Right cardiac atrium (tissue), 5 donors: ENCODE data around the gene GNAI3. TPM values are rescaled to one million over a fixed set of nuclear protein-coding genes. Genes with fewer than 3 reads are reported as not detected.

Experiments
- ATAC-seq, 2 donors: fragments of 200-7000 bp; cut with Tn5 transposase; one replicate each; pipeline versions ENCODE4 v1.8.0 to v1.9.1; 2020; ENCODE audit warnings: moderate library complexity in 2 of 2, mild to moderate bottlenecking in 1 of 2
- DNase-seq, 3 donors: peaks; one replicate each; pipeline ENCODE4 v3.0.0-alpha.2; 2020
- H3K27ac ChIP-seq: one replicate; pipeline ENCODE4 v1.5.1; 2013; ENCODE audit warnings: mild to moderate bottlenecking, low read length, control low read depth, moderate library complexity
- H3K27me3 ChIP-seq: one replicate; pipeline ENCODE4 v1.6.1; 2013; ENCODE audit not compliant: control insufficient read depth, insufficient read depth
- H3K4me1 ChIP-seq: one replicate; pipeline ENCODE4 v1.6.1; 2013; ENCODE audit warnings: low read length; ENCODE audit not compliant: control insufficient read depth, insufficient read depth
- H3K4me3 ChIP-seq: one replicate; pipeline ENCODE4 v1.5.1; 2013; ENCODE audit warnings: low read length, control low read depth
- H3K9me3 ChIP-seq: one replicate; pipeline ENCODE4 v1.6.1; 2013; ENCODE audit warnings: low read length; ENCODE audit not compliant: control insufficient read depth
- WGBS: extraction: QIAGEN DNeasy Blood & Tissue Kit; methylation state at CpG from one replicate; pipeline ENCODE4 v1.1.7; 2013; 5-methylcytosine and 5-hydroxymethylcytosine counted together
- intact Hi-C, 4 donors: fragments of 100-400 bp; cut with DNase I; formaldehyde crosslinking; loops; one replicate each; pipeline versions ENCODE4 v1.11.0 to v1.14.0; 2022 to 2023
- polyA plus RNA-seq: library from polyadenylated mRNA; stranded (reverse); fragments of 200-250 nt; gene quantifications from one replicate; pipeline ENCODE4 v1.2.3, GENCODE V29; 2013
- total RNA-seq, 4 donors: library from RNA; stranded (reverse); fragmentation: NEBNext Ultra II Directional; extraction: Animal tissue kit (Norgen Biotek cat#: 25700); gene quantifications; one replicate each; pipeline ENCODE4 v1.2.1, GENCODE V29; 2021
- donor health status: healthy with polysubstance abuse.
- donor health status: DM: no; HTN: yes; CAD: no.
- donor health status: DM: no; HTN: no; CAD: no.
- donor health status: DM: no; HTN: yes; CAD: no; lungs with severe emphysema.
- donor health status: DM: yes; HTN: yes; CAD: no.

GNAI3 gene
- total and polyA plus RNA-seq, 5 donors, result 1.6 to 4.7 (median 2.7) TPM

DNA sequence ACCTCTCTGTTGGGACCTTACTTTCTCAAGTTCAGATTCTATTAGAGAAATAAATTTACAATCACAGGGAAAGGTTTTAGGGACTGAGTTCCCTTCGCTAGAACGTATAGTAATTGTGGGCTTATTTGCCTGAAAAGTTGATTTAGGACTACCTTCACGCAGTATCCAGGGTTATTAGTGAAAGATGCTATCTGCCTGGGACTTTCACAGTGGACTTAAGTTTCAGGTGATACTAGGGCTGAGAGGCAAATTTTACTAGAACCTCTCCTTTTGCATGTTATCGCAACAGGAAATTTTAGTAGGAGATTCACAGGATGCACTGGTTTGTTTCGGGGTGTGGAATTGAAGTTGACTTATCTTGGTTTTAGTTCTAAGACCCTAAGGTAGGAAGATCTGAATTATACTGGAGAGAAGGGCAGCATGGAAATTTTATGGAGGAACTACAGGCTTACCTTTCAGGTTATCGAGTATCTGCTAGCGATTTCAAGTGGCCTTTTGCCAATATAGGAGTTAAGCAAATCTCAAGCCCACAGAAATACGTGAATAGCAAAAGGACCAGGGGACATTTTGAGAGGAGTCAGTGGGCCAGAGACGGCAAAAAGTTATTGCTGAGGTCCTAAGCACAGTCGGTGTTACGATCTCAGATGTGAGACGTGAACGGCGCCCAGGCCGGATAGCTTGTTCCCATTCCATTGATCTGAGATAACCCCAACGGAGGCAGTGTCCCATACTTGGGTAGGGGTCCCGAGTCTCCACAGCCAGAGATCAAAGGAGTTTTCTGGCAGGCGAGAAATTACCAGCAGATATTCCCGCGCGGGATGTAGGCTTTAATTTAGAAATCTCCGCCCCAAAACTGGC is 723 bp upstream of the GNAI3 start:
- ATAC-seq, result peak; percentile 16 to 22
- peak in 1 of 3 donors; percentile 62 for DNase-seq
- Histone ChIP-seq H3K4me3 (peak overlapping the region; percentile 75), H3K4me1 (peaks cover 3% of the 10 kb centered on the region), H3K27ac (peak overlapping the region; percentile 98), H3K9me3 (no peaks in the 10 kb centered on the region), H3K27me3 (no peaks in the 10 kb centered on the region)
- WGBS, result 12% methylated on average over 22 of the region's 22 CpGs
- intact Hi-C loops, result loop anchor here (2.0 to 10.0 kb wide), 7 partner anchors 81 to 437 kb away; partner anchors contain the start of gene AHCYL1 (in 2 of the 4)

- H3K9me3 ChIP-seq, result no peaks in the 10 kb centered on the region
- ATAC-seq (no peak), DNase-seq (no peak)
- H3K27me3 ChIP-seq, result no peaks in the 10 kb centered on the region
- H3K4me3 ChIP-seq, result no peak overlapping the region
- intact Hi-C loops, result no loop called here
- H3K27ac ChIP-seq, result no peak overlapping the region
- WGBS, result 96% methylated on average over 2 of the region's 2 CpGs
- peaks cover 4% of the 10 kb centered on the region for H3K4me1 ChIP-seq
Observed at GRCh38 chr1:109556563-109556962, 8.1 kb downstream of the GNAI3 start.

DNA sequence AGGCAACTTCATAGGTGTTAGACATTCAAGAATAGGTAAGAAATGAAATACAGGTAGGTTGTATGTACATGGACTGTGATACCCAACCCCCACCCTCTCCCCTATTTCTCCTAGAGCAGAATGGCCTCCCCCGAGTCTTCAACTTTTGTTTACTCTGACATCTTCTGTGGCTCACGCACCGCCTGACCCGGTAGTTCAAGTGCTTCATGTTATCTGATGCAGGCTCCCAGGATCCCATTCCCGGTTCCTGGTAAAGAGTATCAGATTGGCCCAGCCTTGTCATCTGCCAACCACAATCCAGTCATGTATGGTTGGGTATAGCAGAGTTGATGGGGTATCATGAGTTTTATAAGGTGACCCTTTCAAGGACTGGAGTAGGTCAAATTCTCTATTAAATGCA is 9.1 kb downstream of the GNAI3 start:
- intact Hi-C loops, result no loop called here
- WGBS, result 89% methylated on average over 5 of the region's 5 CpGs
- DNase-seq (no peak), ATAC-seq (no peak)
- Histone ChIP-seq H3K27ac (no peak overlapping the region), H3K4me3 (no peak overlapping the region), H3K27me3 (no peaks in the 10 kb centered on the region), H3K9me3 (no peaks in the 10 kb centered on the region), H3K4me1 (peaks cover 4% of the 10 kb centered on the region)

GRCh38 chr1:109559995-109560394 is 11.6 kb downstream of the GNAI3 start:
- Histone ChIP-seq H3K9me3 (no peaks in the 10 kb centered on the region), H3K27me3 (no peaks in the 10 kb centered on the region), H3K27ac (no peak overlapping the region), H3K4me3 (no peak overlapping the region), H3K4me1 (peaks cover 7% of the 10 kb centered on the region)
- intact Hi-C loops, result no loop called here
- DNase-seq, result no peak
- no peak for ATAC-seq

DNA sequence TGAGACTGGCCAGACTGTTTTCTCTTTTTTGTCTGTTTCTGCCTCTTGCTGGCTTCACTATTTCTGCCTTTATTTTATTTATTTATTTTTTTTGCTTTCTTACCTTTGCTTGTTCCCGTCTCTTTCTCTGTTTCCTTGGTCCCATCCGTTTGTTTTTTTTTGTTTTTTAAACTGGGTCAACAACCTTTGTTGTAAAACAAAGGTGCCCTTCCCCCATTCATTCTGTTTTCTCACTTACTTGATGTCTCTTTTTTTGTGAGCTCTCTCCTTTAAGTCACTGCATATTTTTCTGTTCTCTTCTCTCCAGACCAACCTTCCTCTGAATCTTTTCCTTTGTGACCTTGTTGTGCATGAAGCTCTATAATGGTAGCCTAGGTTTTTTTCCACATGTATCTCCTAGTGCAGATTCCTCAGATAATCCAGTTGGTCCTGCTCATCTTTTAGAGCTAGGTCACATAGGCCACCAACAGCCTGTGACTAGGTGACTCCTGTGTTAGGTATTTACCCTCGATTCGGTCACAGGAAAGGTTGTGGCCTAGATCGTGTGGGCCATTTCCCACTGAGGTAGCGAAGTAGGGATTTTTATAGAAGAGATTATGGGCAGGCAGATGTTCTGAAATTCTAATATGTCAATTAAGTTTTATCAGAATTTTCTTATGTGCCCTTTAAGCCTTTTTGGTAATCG is 15.9 kb downstream of the GNAI3 start:
- Histone ChIP-seq H3K4me1 (peaks cover 9% of the 10 kb centered on the region), H3K27me3 (no peaks in the 10 kb centered on the region), H3K9me3 (no peaks in the 10 kb centered on the region), H3K27ac (no peak overlapping the region), H3K4me3 (no peak overlapping the region)
- DNase-seq, result no peak
- 83% methylated on average over 7 of the region's 7 CpGs for WGBS
- ATAC-seq, result no peak
- intact Hi-C loops, result no loop called here

DNA sequence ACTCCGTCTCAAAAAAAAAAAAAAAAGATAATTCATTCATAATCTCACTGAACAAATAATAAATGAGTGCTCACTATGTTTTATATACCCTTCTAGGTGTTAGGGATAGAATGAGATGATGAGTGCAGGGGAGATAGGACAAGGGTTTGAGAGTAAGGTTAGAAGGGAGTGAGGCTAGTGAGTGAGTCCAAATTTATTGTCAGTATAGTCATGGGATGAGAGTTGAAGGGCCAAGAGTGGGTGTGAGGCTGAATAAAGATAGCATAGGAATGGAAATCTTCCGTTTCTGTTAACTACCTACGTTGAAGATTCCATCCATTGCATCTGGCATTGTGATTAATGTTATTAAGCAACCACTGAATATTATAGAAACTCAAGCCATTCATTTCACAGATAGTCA is 16.8 kb downstream of the GNAI3 start:
- intact Hi-C loops, result no loop called here
- Histone ChIP-seq H3K4me3 (no peak overlapping the region), H3K27ac (no peak overlapping the region), H3K9me3 (no peaks in the 10 kb centered on the region), H3K4me1 (peaks cover 9% of the 10 kb centered on the region), H3K27me3 (no peaks in the 10 kb centered on the region)
- no peak for DNase-seq
- ATAC-seq, result peak; percentile 53 to 60
- 65% methylated on average over 3 of the region's 3 CpGs for WGBS

GRCh38 chr1:109566982-109567381 is 18.6 kb downstream of the GNAI3 start:
- Histone ChIP-seq H3K4me3 (no peak overlapping the region), H3K4me1 (peaks cover 7% of the 10 kb centered on the region), H3K27me3 (no peaks in the 10 kb centered on the region), H3K9me3 (no peaks in the 10 kb centered on the region), H3K27ac (no peak overlapping the region)
- no peak for ATAC-seq
- intact Hi-C loops, result no loop called here
- 47% methylated on average over 1 of the region's 1 CpG for WGBS
- DNase-seq, result no peak

DNA sequence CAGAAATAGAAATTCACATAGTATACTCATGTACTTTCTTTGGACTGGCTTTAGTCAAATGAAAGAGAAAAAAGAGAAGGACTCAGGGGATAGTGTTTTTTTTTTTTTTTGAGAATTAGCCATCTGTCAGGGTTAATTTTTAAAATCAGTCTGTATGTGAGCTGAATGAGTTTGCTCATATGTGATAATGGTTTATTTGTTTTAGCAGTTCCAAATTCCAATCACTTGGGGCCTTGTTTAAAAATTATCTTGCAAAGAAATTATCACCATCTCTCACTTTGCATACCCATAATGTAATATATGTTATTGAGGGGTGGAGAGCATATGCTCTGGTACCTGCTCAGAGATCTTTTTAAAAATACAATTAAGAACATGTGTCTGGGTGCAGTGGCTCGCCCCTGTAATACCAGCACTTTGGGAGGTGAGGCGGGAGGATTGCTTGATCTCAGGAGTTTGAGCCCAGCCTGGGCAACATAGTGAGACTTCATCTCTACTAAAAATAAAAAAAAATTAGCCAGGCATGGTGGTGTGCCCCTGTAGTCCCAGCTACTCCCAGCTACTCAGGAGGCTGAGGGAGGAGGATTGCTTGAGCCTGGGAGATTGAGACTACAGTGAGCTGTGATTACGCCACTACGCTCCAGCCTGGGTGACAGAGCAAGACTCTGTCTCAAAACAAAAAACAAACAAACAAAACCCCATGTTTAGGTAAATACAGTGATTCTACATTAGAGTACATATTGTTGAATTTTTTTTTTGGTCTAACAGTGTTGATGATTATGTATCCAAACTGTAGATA is 19.7 kb downstream of the GNAI3 start:
- ATAC-seq (no peak), DNase-seq (no peak)
- no peaks in the 10 kb centered on the region for H3K9me3 ChIP-seq
- intact Hi-C loops, result no loop called here
- no peaks in the 10 kb centered on the region for H3K27me3 ChIP-seq
- no peak overlapping the region for H3K27ac ChIP-seq
- H3K4me1 ChIP-seq, result peaks cover 7% of the 10 kb centered on the region
- 94% methylated on average over 4 of the region's 4 CpGs for WGBS
- no peak overlapping the region for H3K4me3 ChIP-seq

GRCh38 chr1:109569323-109569722 is 20.9 kb downstream of the GNAI3 start:
- Histone ChIP-seq H3K9me3 (no peaks in the 10 kb centered on the region), H3K27me3 (no peaks in the 10 kb centered on the region), H3K27ac (no peak overlapping the region), H3K4me3 (no peak overlapping the region), H3K4me1 (peaks cover 7% of the 10 kb centered on the region)
- intact Hi-C loops, result no loop called here
- no peak for ATAC-seq
- DNase-seq, result no peak
- 58% methylated on average over 1 of the region's 1 CpG for WGBS

- Histone ChIP-seq H3K4me3 (no peak overlapping the region), H3K4me1 (peaks cover 5% of the 10 kb centered on the region), H3K27me3 (no peaks in the 10 kb centered on the region), H3K9me3 (no peaks in the 10 kb centered on the region), H3K27ac (peak overlapping the region; percentile 6)
- WGBS, result 38% methylated on average over 3 of the region's 3 CpGs
- ATAC-seq (peak; percentile 47 to 61), DNase-seq (no peak)
- intact Hi-C loops, result no loop called here
Observed at GRCh38 chr1:109570414-109570813, 22.0 kb downstream of the GNAI3 start.

DNA sequence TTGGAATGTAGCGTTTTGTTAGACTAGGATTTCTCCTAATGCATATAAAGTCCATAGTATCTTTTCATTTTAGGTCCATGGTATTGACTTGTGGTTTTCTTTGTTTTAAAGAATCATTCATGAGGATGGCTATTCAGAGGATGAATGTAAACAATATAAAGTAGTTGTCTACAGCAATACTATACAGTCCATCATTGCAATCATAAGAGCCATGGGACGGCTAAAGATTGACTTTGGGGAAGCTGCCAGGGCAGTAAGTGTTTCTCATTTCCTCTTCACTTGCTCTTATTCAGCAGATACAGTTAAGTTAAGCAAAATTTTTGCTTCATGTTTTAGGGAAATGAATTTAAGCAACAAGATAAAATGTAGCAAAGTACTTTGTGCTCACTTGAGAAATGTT is 25.4 kb downstream of the GNAI3 start:
- intact Hi-C loops, result no loop called here

More for the DNA sequence above, 25.4 kb downstream of the GNAI3 start:
- ATAC-seq (no peak), DNase-seq (no peak)
- no peaks in the 10 kb centered on the region for H3K9me3 ChIP-seq
- no peak overlapping the region for H3K27ac ChIP-seq
- H3K27me3 ChIP-seq, result no peaks in the 10 kb centered on the region
- 60% methylated on average over 2 of the region's 2 CpGs for WGBS
- H3K4me1 ChIP-seq, result peaks cover 2% of the 10 kb centered on the region
- no peak overlapping the region for H3K4me3 ChIP-seq
